Measurements from ENCODE around the gene PLEKHA1.
A peak's percentile ranks its signal among the peaks of the same experiment; 100 is the strongest.

Gene PLEKHA1

DNA sequence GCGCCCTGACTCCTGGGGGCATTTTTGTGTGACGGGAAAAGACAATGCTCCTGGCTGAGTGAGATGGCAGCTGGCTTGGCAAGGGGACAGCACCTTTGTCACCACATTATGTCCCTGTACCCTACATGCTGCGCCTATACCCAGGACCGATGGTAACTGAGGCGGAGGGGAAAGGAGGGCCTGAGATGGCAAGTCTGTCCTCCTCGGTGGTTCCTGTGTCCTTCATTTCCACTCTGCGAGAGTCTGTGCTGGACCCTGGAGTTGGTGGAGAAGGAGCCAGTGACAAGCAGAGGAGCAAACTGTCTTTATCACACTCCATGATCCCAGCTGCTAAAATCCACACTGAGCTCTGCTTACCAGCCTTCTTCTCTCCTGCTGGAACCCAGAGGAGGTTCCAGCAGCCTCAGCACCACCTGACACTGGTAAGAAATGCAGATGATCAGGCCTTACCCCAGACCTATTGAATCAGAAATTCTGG, 80.1 kb downstream of the PLEKHA1 start, which contains the start of gene ARMS2:
TSS of gene ARMS2 (plus strand) at position 51 of the 478 bp plus-strand sequence. CDS start at position 126, 75 bp downstream.
- in situ Hi-C loops (cut with HindIII; ENCODE audit: low pct_unique_long_range_greater_than_20kb, low sequenced_read_pairs) = no loop called here
- no peak for DNase-seq (ENCODE audit: low read depth in 1 of 2, low spot score in 1 of 2)
- TF ChIP-seq JUND (IDR thresholded peaks at IDR 0.05; ENCODE audit: low read depth) = no peak

DNA sequence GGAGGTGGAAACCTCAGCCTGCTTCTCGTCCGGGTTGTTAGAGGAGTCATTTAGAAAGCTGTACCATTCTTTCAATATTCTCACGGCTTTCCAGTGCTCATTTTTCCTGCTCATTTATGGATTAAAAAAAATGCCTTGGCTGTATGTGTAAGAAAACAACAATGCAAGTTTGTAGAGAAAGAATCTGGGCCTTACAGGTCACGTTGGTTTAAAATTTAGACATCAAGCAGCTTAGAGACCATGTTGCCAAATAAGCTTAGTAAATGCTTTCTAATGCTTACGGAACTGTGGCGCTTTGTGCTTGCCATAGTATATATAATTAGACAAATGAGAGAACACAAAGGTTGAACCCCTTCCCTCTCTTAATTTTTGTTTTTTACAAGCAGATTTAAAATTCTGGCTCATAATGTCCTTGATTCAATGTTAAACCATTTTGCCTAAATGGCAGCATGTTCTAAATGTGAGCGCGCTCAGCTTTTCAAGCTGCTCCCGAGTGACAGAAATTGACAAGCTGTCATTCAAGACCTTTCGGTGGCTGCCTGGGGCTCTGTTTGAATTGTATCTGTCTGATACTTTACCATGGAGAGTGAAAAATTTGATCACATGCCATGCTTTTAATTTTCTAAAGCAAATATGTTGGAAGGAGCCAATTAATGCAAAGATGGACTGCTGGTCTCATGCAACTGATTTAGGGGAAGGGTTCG, 81.0 kb downstream of the PLEKHA1 start:
- TF ChIP-seq JUND (IDR thresholded peaks at IDR 0.05; ENCODE audit: low read depth) = no peak
- in situ Hi-C loops (cut with HindIII; ENCODE audit: low pct_unique_long_range_greater_than_20kb, low sequenced_read_pairs) = no loop called here

DNA sequence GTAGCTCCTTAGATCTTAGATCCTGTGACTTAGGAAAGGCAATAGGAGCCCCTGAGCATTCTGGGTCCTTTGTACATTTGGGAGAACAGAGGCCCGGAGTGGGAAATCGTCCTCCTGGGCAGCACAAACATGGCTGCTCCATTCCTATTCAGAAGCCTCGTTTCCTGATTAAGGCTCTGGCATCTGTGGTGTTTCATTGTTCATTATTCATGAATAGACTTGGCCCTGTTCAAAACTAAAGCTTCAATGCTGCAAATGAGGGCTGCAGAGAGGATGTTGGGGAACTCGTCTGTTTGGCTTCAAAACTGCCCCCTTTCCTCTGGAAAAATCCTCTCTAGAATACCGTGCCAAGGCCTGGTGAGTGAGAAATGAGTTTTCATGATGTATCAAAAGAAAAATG, 83.4 kb downstream of the PLEKHA1 start:
- in situ Hi-C loops (cut with HindIII; ENCODE audit: low pct_unique_long_range_greater_than_20kb, low sequenced_read_pairs) = no loop called here
- TF ChIP-seq JUND (IDR thresholded peaks at IDR 0.05; ENCODE audit: low read depth) = no peak
- DNase-seq (ENCODE audit: low read depth in 1 of 2, low spot score in 1 of 2) = no peak

More for the DNA sequence above, 81.0 kb downstream of the PLEKHA1 start:
- no peak for DNase-seq (ENCODE audit: low read depth in 1 of 2, low spot score in 1 of 2)

DNA sequence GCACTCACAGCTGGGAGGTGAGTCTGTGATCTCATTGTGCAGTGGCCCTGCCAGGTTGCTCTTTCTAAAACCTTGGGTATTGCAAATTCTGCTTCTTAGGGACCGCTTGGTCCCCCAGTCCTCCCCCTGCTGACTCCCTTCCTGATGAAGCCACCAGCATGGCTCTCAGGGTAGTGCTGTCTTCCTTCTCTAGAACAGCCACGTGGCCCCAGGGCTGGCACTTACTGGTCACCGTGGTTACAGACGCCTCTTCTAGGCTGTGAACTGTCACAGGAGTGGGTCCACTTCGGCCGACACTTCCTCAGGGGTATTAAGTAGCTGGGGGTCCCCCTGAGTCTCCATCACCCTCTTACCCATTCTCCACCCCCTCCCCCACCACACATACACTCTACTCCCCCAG, 84.2 kb downstream of the PLEKHA1 start:
- no peak for TF ChIP-seq JUND (IDR thresholded peaks at IDR 0.05; ENCODE audit: low read depth)
- DNase-seq (ENCODE audit: low read depth in 1 of 2, low spot score in 1 of 2) = no peak
- in situ Hi-C loops (cut with HindIII; ENCODE audit: low pct_unique_long_range_greater_than_20kb, low sequenced_read_pairs) = no loop called here

DNA sequence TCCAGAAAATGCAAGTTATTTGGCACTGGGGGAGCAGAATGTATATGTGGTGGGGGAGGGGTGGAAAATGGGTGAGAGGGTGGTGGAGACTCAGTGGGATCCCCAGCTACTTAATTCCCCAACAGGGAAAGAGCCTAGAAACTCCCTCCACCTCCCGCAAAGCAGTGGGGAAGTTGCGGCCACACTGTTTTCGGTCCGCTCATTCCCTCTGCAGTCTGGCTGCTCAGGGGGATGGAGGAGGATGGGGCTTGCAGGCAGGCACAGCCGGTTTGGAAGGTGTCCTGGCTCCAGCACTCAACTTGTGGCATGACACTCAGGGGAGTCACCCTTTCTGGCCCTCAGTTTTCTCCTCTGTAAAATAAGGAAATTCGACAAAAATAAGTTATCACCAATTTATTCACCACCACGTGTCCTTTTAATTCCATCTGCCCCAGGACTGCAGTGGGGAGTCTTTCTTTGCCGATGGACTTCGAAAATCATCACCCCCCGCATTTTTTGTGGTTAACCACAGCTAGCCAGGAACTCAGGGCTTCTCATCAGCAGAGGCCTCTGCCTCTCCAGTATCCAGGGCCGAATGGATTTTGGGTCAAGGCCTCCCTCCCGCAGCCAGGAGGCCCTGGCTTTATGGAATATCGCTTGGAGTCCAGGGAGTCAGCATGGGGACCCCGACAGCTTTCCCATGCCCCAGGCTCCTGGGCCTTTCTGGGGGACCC, 85.2 kb downstream of the PLEKHA1 start:
- TF ChIP-seq JUND (IDR thresholded peaks at IDR 0.05; ENCODE audit: low read depth) = no peak
- in situ Hi-C loops (cut with HindIII; ENCODE audit: low pct_unique_long_range_greater_than_20kb, low sequenced_read_pairs) = no loop called here
- no peak for DNase-seq (ENCODE audit: low read depth in 1 of 2, low spot score in 1 of 2)

DNA sequence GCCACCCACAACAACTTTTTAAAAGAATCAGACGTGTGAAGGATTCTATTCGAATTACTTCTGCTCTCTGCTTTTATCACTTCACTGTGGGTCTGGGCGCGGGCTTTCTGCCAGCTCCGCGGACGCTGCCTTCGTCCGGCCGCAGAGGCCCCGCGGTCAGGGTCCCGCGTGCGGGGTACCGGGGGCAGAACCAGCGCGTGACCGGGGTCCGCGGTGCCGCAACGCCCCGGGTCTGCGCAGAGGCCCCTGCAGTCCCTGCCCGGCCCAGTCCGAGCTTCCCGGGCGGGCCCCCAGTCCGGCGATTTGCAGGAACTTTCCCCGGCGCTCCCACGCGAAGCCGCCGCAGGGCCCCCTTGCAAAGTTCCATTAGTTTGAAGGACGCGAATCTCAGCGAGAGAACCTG, 86.4 kb downstream of the PLEKHA1 start:
- DNase-seq (ENCODE audit: low read depth in 1 of 2, low spot score in 1 of 2) = no peak
- TF ChIP-seq JUND (IDR thresholded peaks at IDR 0.05; ENCODE audit: low read depth) = no peak
- in situ Hi-C loops (cut with HindIII; ENCODE audit: low pct_unique_long_range_greater_than_20kb, low sequenced_read_pairs) = no loop called here

DNA sequence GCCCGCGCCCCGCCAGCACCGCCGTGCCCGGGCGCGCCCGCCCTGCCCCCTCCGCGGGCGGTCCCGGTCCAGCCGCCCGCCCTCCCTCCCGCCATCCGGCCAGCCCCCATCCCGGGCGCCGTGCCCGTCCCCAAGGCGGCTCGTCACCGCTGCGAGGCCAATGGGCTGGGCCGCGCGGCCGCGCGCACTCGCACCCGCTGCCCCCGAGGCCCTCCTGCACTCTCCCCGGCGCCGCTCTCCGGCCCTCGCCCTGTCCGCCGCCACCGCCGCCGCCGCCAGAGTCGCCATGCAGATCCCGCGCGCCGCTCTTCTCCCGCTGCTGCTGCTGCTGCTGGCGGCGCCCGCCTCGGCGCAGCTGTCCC, 86.8 kb downstream of the PLEKHA1 start, which contains the start of gene HTRA1:
TSS of gene HTRA1 (plus strand) at position 187 of the 362 bp plus-strand sequence. CDS start at position 287, 100 bp downstream.
- peak; percentile 33 to 59 for DNase-seq (ENCODE audit: low read depth in 1 of 2, low spot score in 1 of 2)
- in situ Hi-C loops (cut with HindIII; ENCODE audit: low pct_unique_long_range_greater_than_20kb, low sequenced_read_pairs) = no loop called here
- TF ChIP-seq JUND (IDR thresholded peaks at IDR 0.05; ENCODE audit: low read depth) = no peak

DNA sequence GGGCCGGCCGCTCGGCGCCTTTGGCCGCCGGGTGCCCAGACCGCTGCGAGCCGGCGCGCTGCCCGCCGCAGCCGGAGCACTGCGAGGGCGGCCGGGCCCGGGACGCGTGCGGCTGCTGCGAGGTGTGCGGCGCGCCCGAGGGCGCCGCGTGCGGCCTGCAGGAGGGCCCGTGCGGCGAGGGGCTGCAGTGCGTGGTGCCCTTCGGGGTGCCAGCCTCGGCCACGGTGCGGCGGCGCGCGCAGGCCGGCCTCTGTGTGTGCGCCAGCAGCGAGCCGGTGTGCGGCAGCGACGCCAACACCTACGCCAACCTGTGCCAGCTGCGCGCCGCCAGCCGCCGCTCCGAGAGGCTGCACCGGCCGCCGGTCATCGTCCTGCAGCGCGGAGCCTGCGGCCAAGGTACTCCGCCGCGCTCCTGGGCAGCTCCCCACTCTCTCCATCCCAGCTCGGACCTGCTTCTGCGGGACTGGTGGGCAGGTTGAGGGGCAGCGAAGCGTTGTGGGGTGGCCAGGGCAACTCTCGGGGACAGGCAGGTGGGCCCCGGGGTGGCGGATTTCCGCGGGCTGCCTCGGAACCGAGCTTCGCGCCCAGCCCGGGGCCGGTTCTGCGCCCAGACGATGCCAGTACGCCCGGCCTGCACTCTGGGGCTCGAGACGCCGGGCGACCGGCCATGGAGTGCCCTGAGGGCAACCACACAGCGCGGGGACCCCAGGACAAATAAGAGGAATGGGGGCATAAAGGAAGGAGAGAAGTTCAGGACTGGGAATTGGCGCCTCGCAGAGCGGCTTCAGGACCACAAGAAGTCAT, 87.4 kb downstream of the PLEKHA1 start:
- peak; percentile 16 to 37 for DNase-seq (ENCODE audit: low read depth in 1 of 2, low spot score in 1 of 2)
- in situ Hi-C loops (cut with HindIII; ENCODE audit: low pct_unique_long_range_greater_than_20kb, low sequenced_read_pairs) = no loop called here

DNA sequence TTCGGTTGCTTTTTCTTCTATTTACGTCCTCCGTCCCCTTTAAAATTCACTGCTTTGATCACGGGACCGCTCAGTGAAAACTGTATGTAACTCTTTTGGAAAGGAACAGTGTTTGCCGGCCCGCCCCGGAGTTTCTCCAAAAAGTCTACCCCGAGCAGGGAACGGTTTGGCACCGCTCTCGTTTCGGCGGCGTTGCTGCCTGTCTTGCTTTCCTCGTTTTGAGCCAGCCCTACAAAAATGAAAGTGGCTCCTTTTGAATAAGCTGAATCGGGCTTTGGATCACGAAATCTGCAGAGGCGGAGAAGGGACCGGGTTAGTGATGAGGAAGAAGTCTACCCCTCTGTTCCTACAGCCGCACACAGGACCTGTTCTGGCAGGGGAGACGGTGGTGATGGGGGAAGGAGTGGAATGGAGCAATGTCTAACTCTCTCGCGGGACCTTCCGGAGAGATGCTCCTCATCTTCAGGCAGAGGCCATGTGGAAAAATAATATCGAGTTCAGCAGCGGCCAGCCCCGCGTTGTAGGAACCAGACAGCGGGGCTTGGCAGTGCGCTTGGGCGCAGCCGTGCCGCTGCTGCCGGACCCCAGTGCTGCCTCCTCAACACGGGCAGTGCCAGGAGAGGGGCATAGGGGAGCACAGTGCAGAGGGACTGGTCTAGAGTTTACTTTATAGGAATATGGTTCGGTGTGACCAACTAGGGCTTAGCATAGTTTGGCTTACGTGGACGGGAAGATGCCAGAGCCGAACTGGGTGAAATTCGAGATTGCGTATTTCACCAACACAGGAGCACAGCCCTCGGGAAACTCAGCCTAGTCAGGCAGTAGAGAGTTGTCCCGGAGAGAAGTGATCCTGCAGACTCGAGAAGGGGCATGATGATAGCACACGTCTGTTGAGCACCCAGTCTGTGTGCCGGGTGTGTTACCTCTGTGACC, 88.3 kb downstream of the PLEKHA1 start:
- in situ Hi-C loops (cut with HindIII; ENCODE audit: low pct_unique_long_range_greater_than_20kb, low sequenced_read_pairs) = no loop called here
- peak; percentile 19 to 23 for DNase-seq (ENCODE audit: low read depth in 1 of 2, low spot score in 1 of 2)
- TF ChIP-seq JUND (IDR thresholded peaks at IDR 0.05; ENCODE audit: low read depth) = no peak

More for the DNA sequence above, 87.4 kb downstream of the PLEKHA1 start:
- TF ChIP-seq JUND (IDR thresholded peaks at IDR 0.05; ENCODE audit: low read depth) = no peak

DNA sequence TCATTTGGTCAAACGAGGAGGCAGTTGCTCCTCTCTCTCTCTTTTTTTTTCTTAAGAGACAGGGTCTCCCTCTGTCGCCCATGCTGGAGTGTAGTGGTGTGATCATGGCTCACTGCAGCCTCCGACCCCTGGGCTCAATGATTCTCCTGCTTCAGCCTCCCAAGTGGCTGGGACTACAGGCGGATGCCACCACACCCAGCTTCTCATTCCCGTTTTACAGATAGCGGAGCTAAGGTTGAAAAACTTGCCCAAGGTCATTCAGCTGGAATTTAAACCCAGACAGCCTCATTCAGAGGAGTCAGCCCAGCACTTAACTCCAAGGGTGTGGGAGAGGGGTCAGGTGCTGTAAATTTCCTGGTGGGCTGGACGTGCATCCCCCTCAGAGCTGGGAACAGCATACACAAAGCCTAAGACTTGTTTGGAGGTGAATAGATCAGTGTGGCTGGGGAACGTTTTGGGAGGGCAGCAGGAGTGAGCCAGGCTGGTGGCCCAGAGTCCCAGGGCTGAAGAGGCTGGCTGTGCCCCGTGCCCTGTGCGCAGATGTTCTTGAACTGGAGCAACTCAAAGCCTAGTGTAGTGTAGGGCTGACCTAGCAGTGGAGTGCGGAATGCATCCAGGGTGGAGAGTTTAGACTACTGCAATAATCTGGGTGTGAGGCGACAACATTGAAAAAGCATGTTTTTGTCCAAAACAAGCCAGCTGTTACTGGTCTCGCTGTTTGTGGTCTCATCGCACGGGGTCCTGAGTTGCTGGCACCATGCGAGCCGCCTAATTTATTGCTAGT, 89.2 kb downstream of the PLEKHA1 start:
- no peak for DNase-seq (ENCODE audit: low read depth in 1 of 2, low spot score in 1 of 2)
- in situ Hi-C loops (cut with HindIII; ENCODE audit: low pct_unique_long_range_greater_than_20kb, low sequenced_read_pairs) = no loop called here
- no peak for TF ChIP-seq JUND (IDR thresholded peaks at IDR 0.05; ENCODE audit: low read depth)

DNA sequence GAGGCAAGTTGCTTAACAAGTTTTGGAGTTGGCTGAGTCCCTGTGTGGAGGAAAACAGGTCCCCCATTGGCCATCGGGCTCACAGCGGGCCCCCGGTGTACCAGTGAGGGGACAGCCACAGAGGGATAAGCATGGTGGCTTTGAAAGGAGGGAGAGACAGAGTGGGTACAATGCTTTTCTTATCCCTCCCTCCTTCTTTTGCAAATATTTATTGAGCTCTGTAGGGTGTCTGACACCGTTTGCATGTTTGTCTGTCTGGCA, 89.7 kb downstream of the PLEKHA1 start:
- in situ Hi-C loops (cut with HindIII; ENCODE audit: low pct_unique_long_range_greater_than_20kb, low sequenced_read_pairs) = no loop called here
- no peak for DNase-seq (ENCODE audit: low read depth in 1 of 2, low spot score in 1 of 2)
- no peak for TF ChIP-seq JUND (IDR thresholded peaks at IDR 0.05; ENCODE audit: low read depth)

Measured in T47D (cell line).